Kidney glomerular epithelial cell (primary cell): ENCODE data around the gene ROBO1.

Experiments
- DNase-seq: peaks from one replicate; lab custom pipeline; 2025; lab: John Stamatoyannopoulos, UW

The ROBO1 gene

GRCh38 chr3:78976200-78976599 is 791.6 kb downstream of the ROBO1 start:
- no peak for DNase-seq

DNA sequence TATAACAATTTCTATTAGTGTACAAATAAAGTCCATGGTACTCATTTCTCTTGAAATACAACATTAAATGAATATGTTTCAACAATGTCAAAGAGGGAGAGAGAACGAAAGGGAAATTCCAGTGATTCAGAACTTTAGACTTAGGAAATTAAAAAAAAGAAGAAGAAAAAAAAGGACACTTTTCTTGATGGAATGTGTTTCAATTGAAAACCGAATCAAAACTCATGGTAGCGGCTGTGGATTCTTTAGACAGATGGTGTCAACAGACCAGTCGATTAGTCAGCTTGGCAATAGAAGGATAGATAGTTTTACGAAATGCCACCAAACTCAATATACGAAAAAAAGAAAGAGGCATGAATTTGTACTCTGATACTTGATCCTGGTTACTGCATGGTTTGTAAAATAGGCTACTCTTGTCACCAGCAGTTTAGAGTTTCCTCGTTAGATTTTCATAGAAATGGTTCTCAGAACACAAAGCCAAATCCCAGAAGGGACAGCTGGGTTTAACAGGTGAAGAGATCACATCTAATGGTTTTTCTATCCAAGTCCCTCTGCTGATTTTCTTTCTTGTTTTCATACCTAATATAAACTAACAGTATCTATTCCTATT is 793.5 kb downstream of the ROBO1 start:
- peak; percentile 46 for DNase-seq

DNA sequence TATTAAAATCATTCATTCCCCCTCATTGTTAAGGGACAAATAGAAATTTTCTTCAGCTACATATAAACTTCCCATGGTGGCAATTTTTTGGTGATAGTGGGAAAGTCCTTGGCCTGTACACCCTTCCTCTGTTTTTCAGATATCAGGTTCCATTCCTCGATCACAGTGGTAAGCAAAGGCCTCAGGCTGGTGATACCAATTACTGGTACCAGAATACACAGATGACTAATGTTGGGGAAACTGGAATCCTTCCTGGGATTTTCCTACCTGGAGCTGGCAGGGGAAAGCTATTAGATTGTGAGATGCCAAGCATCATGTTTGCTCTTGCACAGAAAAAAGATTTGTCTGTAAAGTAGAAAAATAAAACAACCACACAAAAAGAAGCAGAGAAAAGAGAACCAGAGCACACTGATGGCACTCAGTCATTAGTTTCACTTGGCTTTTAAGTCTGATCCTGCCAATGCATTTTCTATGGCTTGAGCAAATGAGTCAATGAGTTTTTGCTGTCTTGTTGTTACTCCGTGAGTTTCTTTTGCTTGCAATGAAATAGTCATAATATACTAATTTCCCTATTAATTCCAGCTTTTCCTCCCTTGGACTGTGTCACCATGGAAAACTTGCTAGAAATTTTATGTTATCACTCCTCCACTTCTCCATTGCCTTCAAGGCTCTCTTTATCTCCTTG is 795.0 kb downstream of the ROBO1 start:
- DNase-seq = no peak

DNA sequence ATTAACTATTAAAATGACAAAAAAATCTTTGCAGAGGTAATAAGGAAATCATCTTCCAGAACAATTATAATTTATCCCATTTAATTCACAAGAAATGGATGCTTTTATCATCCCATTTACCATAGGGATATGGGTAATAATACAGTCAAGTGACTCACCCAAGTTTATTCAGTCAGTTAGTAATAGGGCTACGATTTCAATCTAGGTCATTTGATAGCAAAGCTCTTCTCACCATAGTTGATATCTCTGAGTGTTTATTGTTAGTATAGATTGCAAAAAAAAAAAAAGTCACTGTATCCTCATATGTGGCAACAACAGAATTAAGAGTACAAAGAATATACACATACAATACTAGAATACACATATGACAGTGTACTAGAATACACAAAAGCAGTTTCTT is 797.1 kb downstream of the ROBO1 start:
- DNase-seq = no peak

- no peak for DNase-seq
Observed at GRCh38 chr3:78969483-78969882, 798.3 kb downstream of the ROBO1 start.

DNA sequence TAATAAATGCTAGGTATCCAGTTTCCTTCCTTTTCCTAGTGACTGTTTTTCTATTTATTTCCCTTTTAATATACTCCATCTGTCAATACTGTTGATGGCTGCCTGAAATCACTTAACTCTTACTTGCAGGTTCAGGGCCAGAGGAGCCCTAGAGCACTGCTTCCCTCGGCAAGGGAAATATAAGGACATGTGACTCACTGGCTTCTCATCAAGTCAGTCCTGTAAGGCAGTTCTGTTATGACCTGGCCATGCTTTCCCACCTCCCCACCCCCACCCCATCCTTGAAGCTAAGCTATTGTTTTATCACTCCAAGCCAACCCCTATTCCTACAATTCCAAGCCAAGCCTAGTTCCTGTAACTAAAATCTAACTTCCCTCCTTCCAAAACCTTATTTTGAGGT is 800.7 kb downstream of the ROBO1 start:
- DNase-seq = no peak

GRCh38 chr3:78963771-78964170 is 804.0 kb downstream of the ROBO1 start:
- no peak for DNase-seq

GRCh38 chr3:78957456-78957855 is 810.3 kb downstream of the ROBO1 start:
- no peak for DNase-seq

DNA sequence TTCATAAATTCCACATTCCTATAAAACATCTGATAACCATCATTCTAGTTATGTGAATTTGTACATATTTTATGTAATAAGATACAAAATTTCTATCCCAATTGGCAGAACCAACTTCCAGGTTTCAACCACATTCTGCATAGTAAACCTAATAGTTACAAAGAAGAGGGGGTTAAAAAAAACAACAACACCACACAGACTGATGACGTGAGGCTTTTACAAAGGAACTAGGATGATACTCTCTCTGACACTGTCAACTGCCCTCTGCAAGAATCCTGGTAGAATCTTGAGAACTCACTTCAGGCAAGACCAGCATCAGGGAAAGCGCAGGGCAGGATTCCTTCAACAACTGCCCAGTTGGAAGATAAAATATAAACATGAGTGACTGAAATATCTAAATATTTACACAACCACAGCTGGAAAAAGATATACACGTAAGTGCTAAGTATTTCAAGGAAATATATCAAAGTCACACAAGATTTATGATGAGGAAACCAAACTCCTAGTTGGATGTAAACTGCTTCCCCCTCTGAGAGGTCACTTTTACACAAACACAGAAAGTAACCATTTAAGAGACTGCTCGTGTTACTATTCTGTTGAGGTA is 816.4 kb downstream of the ROBO1 start:
- no peak for DNase-seq

- DNase-seq = no peak
Observed at GRCh38 chr3:78941587-78941986, 826.2 kb downstream of the ROBO1 start.

DNA sequence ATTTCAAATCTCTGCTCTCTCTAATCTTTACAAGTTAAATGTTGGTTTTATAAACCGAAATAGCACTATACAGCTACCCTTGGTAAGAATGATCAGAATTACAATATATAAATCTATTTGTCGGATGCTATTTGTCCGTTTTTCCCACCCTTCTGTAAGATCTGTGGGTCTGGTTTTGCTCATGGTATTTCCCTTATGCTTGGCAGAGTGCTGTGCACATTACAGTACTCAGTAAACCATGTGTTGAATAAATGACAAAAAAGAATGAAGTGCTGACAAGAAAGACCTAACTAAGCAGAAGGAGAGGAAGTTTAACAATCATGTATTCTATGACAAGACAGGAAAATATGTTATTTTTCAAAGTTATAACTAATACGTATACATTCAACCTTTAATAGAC is 827.2 kb downstream of the ROBO1 start:
- no peak for DNase-seq

DNA sequence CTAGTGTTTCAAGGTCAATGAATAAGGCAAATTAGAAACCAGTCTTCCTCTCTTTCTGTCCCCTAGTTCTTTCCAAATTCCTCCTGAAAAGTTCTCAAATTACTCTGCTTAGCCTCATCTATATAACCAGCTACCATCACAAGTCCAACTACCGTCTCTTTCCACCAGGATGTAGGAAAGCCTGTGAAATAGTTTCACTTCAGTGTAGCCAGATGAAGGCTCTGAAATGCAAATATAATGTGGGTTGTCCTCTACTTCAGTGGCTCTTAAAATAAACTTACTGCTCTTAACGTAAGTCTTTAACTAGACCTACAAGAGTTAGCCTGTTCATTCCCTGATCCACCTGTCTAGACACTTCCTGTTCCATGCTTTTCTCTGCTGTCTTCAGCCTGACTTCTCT is 827.7 kb downstream of the ROBO1 start:
- no peak for DNase-seq

- no peak for DNase-seq
Observed at GRCh38 chr3:78937475-78937874, 830.3 kb downstream of the ROBO1 start.

DNA sequence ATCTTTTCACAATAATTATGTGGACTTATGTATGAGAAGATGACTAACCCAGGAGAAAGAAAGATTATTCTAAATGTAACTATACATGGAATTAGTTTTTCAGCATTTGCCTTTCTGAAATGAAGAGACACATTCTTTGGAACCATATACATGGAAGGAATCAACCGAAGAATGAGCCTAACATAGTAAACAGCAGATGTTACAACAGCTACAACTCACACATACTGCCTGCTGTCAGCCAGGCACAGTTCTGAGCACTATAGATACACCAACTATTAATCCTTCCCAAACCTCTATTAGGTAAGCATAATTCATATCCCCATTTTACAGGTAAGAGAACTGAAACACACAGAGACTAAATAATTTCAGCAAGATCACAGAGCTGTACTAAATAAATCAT is 840.0 kb downstream of the ROBO1 start:
- no peak for DNase-seq

DNA sequence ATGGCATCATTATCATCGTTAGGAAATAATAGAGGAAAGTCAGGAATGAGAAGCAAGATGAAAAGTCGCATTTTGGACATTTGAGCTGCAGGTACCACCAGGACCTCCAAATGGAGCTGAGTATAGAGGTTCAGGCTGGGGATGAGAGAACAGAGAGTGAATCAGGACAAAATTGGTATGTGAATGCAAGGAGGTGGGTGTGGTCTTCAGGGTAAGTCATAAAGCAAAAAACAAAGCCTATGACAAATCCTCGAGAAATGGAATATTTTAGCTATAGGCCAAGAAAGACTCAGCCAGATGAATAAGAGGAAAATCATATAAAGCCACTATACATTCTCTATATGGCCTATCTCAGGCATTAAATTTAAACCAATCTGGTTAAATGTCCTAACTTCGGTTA is 841.3 kb downstream of the ROBO1 start:
- no peak for DNase-seq

DNA sequence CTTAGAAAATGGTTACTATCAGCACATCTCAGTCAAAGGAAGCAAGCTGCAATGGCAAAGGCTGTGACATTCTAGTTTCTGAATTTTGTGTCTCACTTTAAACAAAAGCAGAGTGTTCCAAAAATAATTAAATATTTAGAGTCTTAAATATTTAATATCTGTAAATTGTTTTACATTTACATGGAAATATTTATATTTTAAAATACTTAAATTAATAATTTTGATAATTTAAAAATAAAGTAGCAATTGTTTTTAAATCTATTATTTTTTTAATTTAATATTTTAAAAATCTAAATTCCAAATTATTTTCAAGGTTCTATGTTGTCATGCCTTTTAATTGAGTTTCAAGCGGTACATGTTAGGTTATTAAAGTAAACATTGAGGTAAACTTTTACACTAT is 843.1 kb downstream of the ROBO1 start:
- no peak for DNase-seq

GRCh38 chr3:78919021-78919755 is 848.6 kb downstream of the ROBO1 start:
- peak; percentile 60 for DNase-seq

- DNase-seq = no peak
Observed at GRCh38 chr3:78918361-78919020, 849.3 kb downstream of the ROBO1 start.

DNA sequence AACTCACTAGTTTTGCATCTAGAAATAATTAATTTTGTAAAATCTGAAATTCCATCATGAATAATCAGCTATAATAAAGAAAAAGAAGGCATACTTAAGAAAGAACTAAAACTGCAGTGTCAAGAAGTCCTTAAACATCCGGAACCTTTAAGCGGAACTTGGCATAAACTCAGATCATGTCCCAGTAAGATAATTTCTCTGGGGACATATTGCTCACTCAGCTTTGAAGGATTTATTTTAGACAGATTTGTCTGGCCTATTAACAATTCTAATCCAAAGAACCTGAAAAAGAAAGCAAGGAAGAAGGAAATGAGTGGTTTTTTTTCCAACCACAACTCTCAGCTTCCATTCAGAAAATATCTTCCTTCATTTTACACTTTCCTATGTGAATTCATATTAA is 850.3 kb downstream of the ROBO1 start:
- no peak for DNase-seq

DNA sequence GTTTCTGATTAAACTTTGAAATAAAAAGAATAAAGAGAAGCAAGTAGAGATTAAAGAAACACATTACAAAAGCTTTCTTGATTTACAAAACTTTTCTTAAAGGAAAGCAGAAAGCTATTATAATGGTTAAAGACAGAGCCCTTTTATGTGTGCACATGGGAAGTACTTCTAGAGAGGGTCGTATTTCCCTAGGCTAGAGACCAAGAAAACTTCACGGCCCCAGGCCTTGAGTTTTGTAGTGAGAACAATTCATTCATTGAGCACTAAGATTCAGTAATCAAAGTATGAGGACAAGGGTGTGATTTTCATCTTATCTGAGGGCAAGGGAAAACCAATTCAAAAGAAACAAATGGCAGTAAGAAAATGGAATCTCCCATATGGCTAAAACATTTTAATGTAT is 854.1 kb downstream of the ROBO1 start:
- no peak for DNase-seq

GRCh38 chr3:78912687-78913086 is 855.1 kb downstream of the ROBO1 start:
- DNase-seq = no peak

- DNase-seq = no peak
Observed at GRCh38 chr3:78912259-78912658, 855.5 kb downstream of the ROBO1 start.
